K562 (cell line): Measurements from ENCODE around the gene YTHDF1. TPM values are rescaled to one million over a fixed set of nuclear protein-coding genes. Genes with fewer than 3 reads are reported as not detected.
A peak's percentile ranks its signal among the peaks of the same experiment; 100 is the strongest.

Source experiments
- ATAC-seq: fragments of 200-7000 bp; cut with Tn5 transposase; 3 replicates; pipeline ENCODE4 v1.9.1; 2020; ENCODE audit warnings: moderate library complexity
- BruUV-seq: library from RNA; stranded (reverse); fragments of 400-500 nt; replicated peaks from 2 replicates; lab custom pipeline; 2021; lab: Mats Ljungman, UMichigan
- CTCF ChIA-PET: fragments of 300-600 bp; formaldehyde crosslinking; extraction: SDS; loops from one replicate; lab custom pipeline; 2021; ENCODE audit warnings: low intra/inter-chr PET ratio; lab: Yijun Ruan, JAX
- POLR2A ChIA-PET: fragments of 300-600, 350-650 bp; sonication (Branson Sonifier 250); formaldehyde crosslinking; extraction: SDS; loops from one replicate; lab custom pipeline; 2021; ENCODE audit warnings: antibody characterized with exemption, inconsistent platforms; lab: Yijun Ruan, JAX
- DNase-seq, 4 experiments: peaks; one replicate each; pipeline versions ENCODE4 v3.0.0 to v3.0.0-alpha.2; 2011 to 2018; ENCODE audit warnings: low spot score in 3 of 4, mixed read lengths in 3 of 4; ENCODE audit errors: extremely low read depth in 1 of 4
- FAIRE-seq: peaks from 2 replicates; lab custom pipeline; 2011; peaks lifted over from hg19 to GRCh38; lab: Jason Lieb, UNC
- H2AFZ ChIP-seq: 2 replicates; pipeline ENCODE4 v1.6.0; 2011; ENCODE audit warnings: low read depth, low read length, control low read depth, inconsistent platforms
- H3K27ac ChIP-seq: fragments of 200-600 bp; 3 replicates; pipeline ENCODE4 v1.8.0; 2011; ENCODE audit warnings: low read depth, mild to moderate bottlenecking, control low read depth, inconsistent platforms, low read length, moderate library complexity, mixed read lengths; ENCODE audit errors: extremely low read depth
- H3K27me3 ChIP-seq, 2 experiments: fragments of 300-600 bp in 1 of 2; 2 replicates in 1 of 2; 3 replicates in 1 of 2; pipeline versions ENCODE4 v1.6.0 to v1.8.0; 2011; ENCODE audit warnings: inconsistent platforms in 2 of 2, low read length in 2 of 2, mild to moderate bottlenecking in 1 of 2, mixed read lengths in 1 of 2, moderate library complexity in 1 of 2; ENCODE audit not compliant: control insufficient read depth in 2 of 2, insufficient read depth in 2 of 2
- H3K36me3 ChIP-seq: fragments of 300-600 bp; 3 replicates; pipeline ENCODE4 v1.8.0; 2011; ENCODE audit warnings: mild to moderate bottlenecking, low read length, inconsistent platforms; ENCODE audit not compliant: control insufficient read depth, insufficient read depth
- H3K4me1 ChIP-seq, 2 experiments: fragments of 200-600 bp in 1 of 2; replicated peaks in 1 of 2; 2 replicates in 1 of 2; 3 replicates in 1 of 2; pipeline versions ENCODE4 v1.5.1 to v1.8.0; 2011; ENCODE audit warnings: inconsistent platforms in 2 of 2, low read length in 2 of 2, mild to moderate bottlenecking in 1 of 2, mixed read lengths in 1 of 2, moderate library complexity in 1 of 2; ENCODE audit not compliant: control insufficient read depth in 2 of 2, insufficient read depth in 2 of 2
- H3K4me2 ChIP-seq: 2 replicates; pipeline ENCODE4 v1.6.1; 2011; ENCODE audit warnings: low read length, control low read depth, inconsistent platforms, mixed read lengths; ENCODE audit not compliant: insufficient read depth
- H3K4me3 ChIP-seq: fragments of 200-600 bp; sonication (generic), shearing (Covaris generic); 2 replicates; pipeline ENCODE4 v1.5.1; 2016; ENCODE audit warnings: control low read depth, inconsistent platforms
- H3K79me2 ChIP-seq: fragments of 200-600 bp; 3 replicates; pipeline ENCODE4 v1.8.0; 2011; ENCODE audit warnings: low read length, inconsistent platforms; ENCODE audit not compliant: control insufficient read depth, insufficient read depth
- H3K9ac ChIP-seq, 2 experiments: 2 replicates each; pipeline versions ENCODE4 v1.6.0 to v1.6.1; 2011; ENCODE audit warnings: low read depth in 2 of 2, low read length in 2 of 2, control low read depth in 1 of 2, inconsistent platforms in 1 of 2, mild to moderate bottlenecking in 1 of 2, mixed read lengths in 1 of 2; ENCODE audit not compliant: insufficient read depth in 1 of 2
- H3K9me1 ChIP-seq: one replicate; pipeline ENCODE4 v1.6.0; 2011; ENCODE audit warnings: inconsistent platforms, mild to moderate bottlenecking, low read length, moderate library complexity; ENCODE audit not compliant: control insufficient read depth, insufficient read depth
- H3K9me3 ChIP-seq: replicated peaks from 2 replicates; pipeline ENCODE4 v1.5.1; 2011; ENCODE audit warnings: low read depth, low read length, inconsistent platforms; ENCODE audit not compliant: control insufficient read depth, insufficient read depth
- H4K20me1 ChIP-seq: replicated peaks from 2 replicates; pipeline ENCODE4 v1.6.1; 2011; ENCODE audit warnings: low read length, inconsistent platforms, mixed read lengths; ENCODE audit not compliant: control insufficient read depth, insufficient read depth
- BCOR ChIP-seq: fragments of 450-650 bp; IDR thresholded peaks from 2 replicates; pipeline ENCODE4 v1.6.1; 2016
- KLF1 ChIP-seq: fragments of 450-650 bp; IDR thresholded peaks from 2 replicates; pipeline ENCODE4 v1.6.1; 2016; ENCODE audit warnings: missing genetic modification characterization, missing compliant biosample characterization
- L3MBTL2 ChIP-seq: fragments of 450-650 bp; IDR thresholded peaks from 2 replicates; pipeline ENCODE4 v1.6.1; 2016; ENCODE audit warnings: mild to moderate bottlenecking, moderate library complexity
- TRIM28 ChIP-seq: fragments of 450-650 bp; IDR thresholded peaks from 2 replicates; pipeline ENCODE4 v1.6.1; 2017
- ZNF23 ChIP-seq: fragments of 250-450 bp; sonication (Bioruptor Pico); IDR thresholded peaks from 2 replicates; pipeline ENCODE4 v1.4.0; 2020; ENCODE audit warnings: mild to moderate bottlenecking
- WGBS: fragments of 100-300 bp; shearing (Covaris generic); methylation state at CpG from one replicate; pipeline ENCODE4 v1.1.6; 2016; ENCODE audit warnings: low coverage, mixed read lengths; ENCODE audit not compliant: insufficient coverage; ENCODE audit errors: missing lambda C conversion rate; 5-methylcytosine and 5-hydroxymethylcytosine counted together
- in situ Hi-C: fragments of 300-500 bp; cut with MboI; formaldehyde crosslinking; loops from 4 replicates; pipeline ENCODE4 v1.15.0; 2018; ENCODE audit warnings: inconsistent platforms, mixed read lengths
- intact Hi-C: fragments of 100-400 bp; cut with micrococcal nuclease; formaldehyde crosslinking; loops from 2 replicates; pipeline ENCODE4 v1.14.2; 2022
- polyA plus RNA-seq, 8 experiments: library from polyadenylated mRNA; depleted of rRNA in 4 of 8; stranded (reverse) in 5 of 8; unstranded in 3 of 8; fragments of >200 nt; fragmentation: Nextera tagmentation in 2 of 8; fragmentation: Illumina TruSeq in 1 of 8; extraction: Ambion mirVana in 2 of 8; extraction: Trizol in 1 of 8; gene quantifications; 2 replicates each; pipeline versions ENCODE4 v1.2.1 to v1.2.3, GENCODE V29; 2011 to 2014; ENCODE audit warnings: inconsistent platforms in 1 of 8, missing spikeins in 1 of 8
- total RNA-seq, 7 experiments: library from RNA; depleted of rRNA in 6 of 7; stranded (reverse); fragments of >200 nt in 6 of 7; fragmentation: Illumina TruSeq in 2 of 7; extraction: Trizol in 2 of 7; gene quantifications; 2 replicates each; pipeline versions ENCODE4 v1.2.1 to v1.2.3, GENCODE V29; 2011 to 2021; ENCODE audit warnings: low replicate concordance in 1 of 7
- TF ChIP-seq, protein P1 (sequence below), 3 experiments: IDR thresholded peaks in 2 of 3; conservative IDR thresholded peaks in 1 of 3; 2 replicates each; pipeline ENCODE4 v1.5.1; 2011 to 2012; ENCODE audit warnings: low read length in 3 of 3, mild to moderate bottlenecking in 3 of 3, control low read depth in 2 of 3, improper control_type of control experiment in 1 of 3, inconsistent platforms in 1 of 3, low read depth in 1 of 3, mixed read lengths in 1 of 3, moderate library complexity in 1 of 3; ENCODE audit not compliant: insufficient read depth in 2 of 3

The YTHDF1 gene
- total and polyA plus RNA-seq, 9 of the 15 experiments (the other 6 are each of a cell fraction or from before 2014, with no cell fraction given) = 10.1 to 42.4 (median 27.8) TPM

DNA sequence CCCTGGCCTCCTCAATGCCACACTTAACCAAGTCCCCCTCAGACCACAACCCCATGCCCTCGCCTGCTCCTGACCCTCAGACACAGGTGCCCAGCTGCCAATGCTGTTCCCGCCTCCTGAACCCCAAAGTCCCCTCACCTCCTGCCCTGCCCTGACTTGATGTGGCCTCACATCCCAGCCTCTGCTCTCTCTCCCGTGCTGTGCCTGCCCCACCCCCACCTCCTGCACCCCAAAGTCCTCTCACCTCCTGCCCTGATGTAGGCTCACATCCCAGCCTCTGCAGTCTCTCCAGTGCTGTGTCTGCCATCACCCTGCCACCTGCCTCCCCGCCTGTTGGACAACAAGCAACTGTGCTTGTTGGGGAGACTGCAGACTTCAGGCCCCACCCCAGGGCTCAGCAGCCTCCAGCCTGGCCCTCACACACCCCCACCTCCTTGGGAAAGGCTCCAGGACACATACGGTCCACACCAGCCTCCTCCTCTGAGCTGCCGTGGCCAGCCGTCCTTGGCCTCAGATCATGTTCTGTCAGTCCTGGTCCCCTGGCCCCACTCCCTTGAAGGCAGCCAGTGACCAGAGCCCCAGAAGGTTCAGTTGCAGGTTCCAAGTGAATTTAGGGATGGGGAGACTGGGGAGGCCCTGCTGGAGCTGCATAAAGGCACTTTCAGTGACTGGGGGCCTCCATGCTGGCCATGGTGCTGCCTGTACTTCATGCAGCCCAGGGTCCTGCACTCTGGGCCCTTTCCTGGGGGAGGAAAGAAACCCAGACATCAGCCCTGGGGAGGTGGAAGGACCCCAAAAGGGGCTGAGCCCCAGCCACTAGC is 28.4 kb downstream of the YTHDF1 start:
- in situ Hi-C loops (no loop called here), intact Hi-C loops (no loop called here)
- BruUV-seq = no TSS peak
- DNase-seq = no peak
- ChIA-PET CTCF (no interaction called here), POLR2A (interaction anchor here (0.8 kb wide), 2 partner anchors 8 to 24 kb away, joined by 3 read pairs; no protein-coding TSS in a partner anchor)
- 6% methylated on average over 7 of the region's 7 CpGs for WGBS
- TF ChIP-seq ZNF23 (CRISPR knock-in tag) (no peak), TRIM28 (no peak)
- Histone ChIP-seq H3K9me3 (peaks cover 15% of the 10 kb centered on the region), H3K27me3 (peaks cover 0 to 5% of the 10 kb centered on the region in 2 experiments; a peak in 1 of 5 replicates), H3K36me3 (no peaks in the 10 kb centered on the region), H3K9ac (peak overlapping the region in 1 of 2 experiments; percentile 35; a peak in 1 of 4 replicates), H3K4me1 (peaks cover 0 to 7% of the 10 kb centered on the region in 2 experiments; a peak in 1 of 5 replicates), H3K9me1 (no peaks in the 10 kb centered on the region), H3K27ac (no peak overlapping the region), H2AFZ (no peak overlapping the region), H3K4me3 (no peak overlapping the region), H4K20me1 (peaks cover 19% of the 10 kb centered on the region; the same call in 1 of the 2 replicates), H3K4me2 (no peak overlapping the region), H3K79me2 (no peaks in the 10 kb centered on the region)
- no peak for ATAC-seq
- no peak for FAIRE-seq

DNA sequence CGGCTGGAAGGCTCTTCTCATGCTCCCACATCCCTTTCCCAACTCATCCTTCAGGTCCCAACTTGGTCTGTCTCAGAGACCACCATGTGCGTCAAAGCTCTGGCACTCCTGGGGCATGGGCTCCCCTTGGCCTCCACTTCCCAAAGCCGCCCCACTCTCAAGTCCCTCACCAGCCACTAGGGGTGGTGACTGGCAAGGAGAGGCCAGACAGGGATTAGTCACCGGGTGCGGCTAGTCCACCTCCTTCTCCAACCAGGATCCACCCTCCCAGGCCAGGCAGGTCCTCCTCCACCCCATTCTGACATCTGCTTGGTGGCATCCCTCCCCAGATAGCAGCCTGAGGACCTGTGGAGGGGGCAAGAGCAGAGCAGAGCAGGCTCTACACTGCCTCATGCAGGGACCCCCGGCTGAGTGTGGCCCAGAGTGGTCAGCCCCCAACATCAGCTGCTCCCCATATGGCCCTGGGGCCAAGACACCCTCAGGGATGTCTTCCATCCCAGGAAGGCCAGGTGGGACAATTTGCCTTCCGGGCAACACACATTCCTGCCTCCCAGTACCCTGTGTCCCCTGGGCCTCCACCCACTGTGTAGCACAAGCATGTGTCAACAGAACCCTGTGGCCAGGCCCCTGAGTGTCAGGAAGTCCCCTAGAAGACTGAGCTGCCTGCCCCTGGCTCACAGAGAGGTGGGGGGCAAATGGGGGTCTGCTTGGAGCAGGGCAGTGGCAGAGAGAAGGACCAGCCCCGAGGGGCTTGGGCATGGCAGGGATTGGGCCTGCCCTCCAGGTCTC is 29.2 kb downstream of the YTHDF1 start:
- H2AFZ ChIP-seq = no peak overlapping the region
- POLR2A ChIA-PET = interaction anchor here (0.8 kb wide), 2 partner anchors 9 to 28 kb away, joined by 3 read pairs; no protein-coding TSS in a partner anchor
- peaks cover 0 to 6% of the 10 kb centered on the region in 2 experiments; a peak in 1 of 5 replicates for H3K4me1 ChIP-seq
- no peak overlapping the region for H3K9ac ChIP-seq
- H3K36me3 ChIP-seq = no peaks in the 10 kb centered on the region
- FAIRE-seq = no peak
- TF ChIP-seq L3MBTL2 = no peak
- TF ChIP-seq, protein P1, sequence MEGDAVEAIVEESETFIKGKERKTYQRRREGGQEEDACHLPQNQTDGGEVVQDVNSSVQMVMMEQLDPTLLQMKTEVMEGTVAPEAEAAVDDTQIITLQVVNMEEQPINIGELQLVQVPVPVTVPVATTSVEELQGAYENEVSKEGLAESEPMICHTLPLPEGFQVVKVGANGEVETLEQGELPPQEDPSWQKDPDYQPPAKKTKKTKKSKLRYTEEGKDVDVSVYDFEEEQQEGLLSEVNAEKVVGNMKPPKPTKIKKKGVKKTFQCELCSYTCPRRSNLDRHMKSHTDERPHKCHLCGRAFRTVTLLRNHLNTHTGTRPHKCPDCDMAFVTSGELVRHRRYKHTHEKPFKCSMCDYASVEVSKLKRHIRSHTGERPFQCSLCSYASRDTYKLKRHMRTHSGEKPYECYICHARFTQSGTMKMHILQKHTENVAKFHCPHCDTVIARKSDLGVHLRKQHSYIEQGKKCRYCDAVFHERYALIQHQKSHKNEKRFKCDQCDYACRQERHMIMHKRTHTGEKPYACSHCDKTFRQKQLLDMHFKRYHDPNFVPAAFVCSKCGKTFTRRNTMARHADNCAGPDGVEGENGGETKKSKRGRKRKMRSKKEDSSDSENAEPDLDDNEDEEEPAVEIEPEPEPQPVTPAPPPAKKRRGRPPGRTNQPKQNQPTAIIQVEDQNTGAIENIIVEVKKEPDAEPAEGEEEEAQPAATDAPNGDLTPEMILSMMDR (IDR thresholded peaks at IDR 0.05 in 2 of 3, conservative IDR thresholded peaks at IDR 0.05 in 1 of 3; ENCODE audit: insufficient read depth in 2 of 3, low read depth in 1 of 3, low read length in 3 of 3) = 0 out of 6 replicates have a peak, but pooled peaks of 1 of the 3 experiments have one; percentile 7
- TF ChIP-seq BCOR = no peak
- no peak for TF ChIP-seq KLF1 (tag)
- H3K27ac ChIP-seq = no peak overlapping the region
- no peak overlapping the region for H3K4me3 ChIP-seq
- H3K9me3 ChIP-seq = peaks cover 15% of the 10 kb centered on the region
- in situ Hi-C loops = no loop called here
- peaks cover 0 to 5% of the 10 kb centered on the region in 2 experiments; a peak in 2 of 5 replicates for H3K27me3 ChIP-seq
- H4K20me1 ChIP-seq = peaks cover 19% of the 10 kb centered on the region; the same call in 1 of the 2 replicates
- H3K9me1 ChIP-seq = no peaks in the 10 kb centered on the region
- H3K4me2 ChIP-seq = no peak overlapping the region
- no peak for DNase-seq
- no peak for ATAC-seq
- BruUV-seq = no TSS peak
- CTCF ChIA-PET = no interaction called here
- intact Hi-C loops = no loop called here
- H3K79me2 ChIP-seq = no peaks in the 10 kb centered on the region
- WGBS = 27% methylated on average over 8 of the region's 8 CpGs
